HepG2 (cell line): Measurements from ENCODE around the gene ANKS1B. TPM values are rescaled to one million over a fixed set of nuclear protein-coding genes. Genes with fewer than 3 reads are reported as not detected.

Source experiments
- NFAT5 ChIP-seq: sonication (generic); formaldehyde crosslinking; IDR thresholded peaks from 2 replicates; pipeline ENCODE4 v1.4.0; 2020; ENCODE audit warnings: missing genetic modification reagents
- POGK ChIP-seq: sonication (generic); formaldehyde crosslinking; conservative IDR thresholded peaks from 2 replicates; pipeline ENCODE4 v1.8.0; 2022; ENCODE audit warnings: mild to moderate bottlenecking, moderate library complexity, missing genetic modification reagents
- WIZ ChIP-seq: sonication (generic); formaldehyde crosslinking; IDR thresholded peaks from 2 replicates; pipeline ENCODE4 v1.5.1; 2020; ENCODE audit warnings: mild to moderate bottlenecking, missing genetic modification reagents
- ZNF260 ChIP-seq: sonication (generic); formaldehyde crosslinking; IDR thresholded peaks from 2 replicates; pipeline ENCODE4 v1.4.0; 2020; ENCODE audit warnings: missing genetic modification reagents, low read depth, mild to moderate bottlenecking, borderline replicate concordance
- ZNF460 ChIP-seq: sonication (generic); formaldehyde crosslinking; IDR thresholded peaks from 2 replicates; pipeline ENCODE4 v1.5.1; 2020; ENCODE audit warnings: missing genetic modification reagents, mild to moderate bottlenecking, borderline replicate concordance
- ZNF558 ChIP-seq: sonication (generic); formaldehyde crosslinking; IDR thresholded peaks from 2 replicates; pipeline ENCODE4 v1.9.0; 2022; ENCODE audit warnings: mild to moderate bottlenecking, missing genetic modification reagents, borderline replicate concordance
- polyA plus RNA-seq, 8 experiments: library from polyadenylated mRNA; depleted of rRNA in 3 of 8; stranded (reverse) in 7 of 8; unstranded in 1 of 8; fragments of >200 nt; fragmentation: Illumina TruSeq in 4 of 8; extraction: Trizol in 4 of 8; gene quantifications; 2 replicates each; pipeline versions ENCODE4 v1.2.1 to v1.2.3, GENCODE V29; 2011 to 2016; ENCODE audit warnings: low read depth in 4 of 8, missing spikeins in 1 of 8, mixed read lengths in 1 of 8; ENCODE audit not compliant: insufficient read depth in 1 of 8
- total RNA-seq, 5 experiments: library from RNA; depleted of rRNA; stranded (reverse); fragments of >200 nt; fragmentation: Illumina TruSeq; extraction: Trizol; gene quantifications; 2 replicates each; pipeline ENCODE4 v1.2.3, GENCODE V29; 2016; ENCODE audit warnings: low read depth in 1 of 5

ANKS1B gene
- total and polyA plus RNA-seq, 2 of the 13 experiments (the other 11 are each of a cell fraction or from before 2014, with no cell fraction given), result 0.15 TPM; not detected in 1

DNA sequence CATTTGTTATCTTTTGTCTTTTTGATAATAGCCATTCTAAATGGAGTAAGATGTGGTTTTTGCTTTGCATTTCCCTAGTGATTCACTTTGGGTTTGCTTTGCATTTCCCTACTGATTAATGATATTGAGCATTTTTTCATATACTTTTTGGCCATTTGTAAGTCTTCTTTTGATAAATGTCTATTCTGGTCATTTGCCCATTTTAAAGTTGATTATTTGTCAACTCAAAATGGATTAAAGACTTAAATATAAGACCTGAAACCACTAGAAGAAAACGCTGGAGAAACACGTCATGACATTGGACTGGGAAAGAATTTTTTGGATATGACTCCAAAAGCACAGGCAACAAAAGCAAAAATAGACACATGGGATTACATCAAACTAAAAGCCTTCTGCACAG, 1191.6 kb downstream of the ANKS1B start (continued):
- no peak for TF ChIP-seq NFAT5 (CRISPR knock-in tag)
- no peak for TF ChIP-seq WIZ (CRISPR knock-in tag)
- no peak for TF ChIP-seq POGK (CRISPR knock-in tag)
- TF ChIP-seq ZNF558, result no peak
- TF ChIP-seq ZNF460 (CRISPR knock-in tag), result no peak
- TF ChIP-seq ZNF260 (CRISPR knock-in tag), result no peak
- TF ChIP-seq, all 625 proteins: peak for 0
